ES-I3 (cell line): ENCODE results near the gene FRMD5.
A peak's percentile ranks its signal among the peaks of the same experiment; 100 is the strongest.

Experiments
- H3K36me3 ChIP-seq: 2 replicates; pipeline ENCODE4 v1.6.1; 2013; ENCODE audit warnings: mild to moderate bottlenecking, low read length, control low read depth, moderate library complexity; ENCODE audit not compliant: insufficient read depth
- H3K4me1 ChIP-seq: 2 replicates; pipeline ENCODE4 v1.6.1; 2013; ENCODE audit warnings: mild to moderate bottlenecking, control low read depth, low read length; ENCODE audit not compliant: insufficient read depth
- H3K9ac ChIP-seq: 2 replicates; pipeline ENCODE4 v1.6.1; 2013; ENCODE audit warnings: low read depth, mild to moderate bottlenecking, low read length, moderate library complexity
- H3K9me3 ChIP-seq: 2 replicates; pipeline ENCODE4 v1.6.1; 2013; ENCODE audit warnings: mild to moderate bottlenecking, low read length, moderate library complexity; ENCODE audit not compliant: control insufficient read depth, insufficient read depth

The FRMD5 gene

DNA sequence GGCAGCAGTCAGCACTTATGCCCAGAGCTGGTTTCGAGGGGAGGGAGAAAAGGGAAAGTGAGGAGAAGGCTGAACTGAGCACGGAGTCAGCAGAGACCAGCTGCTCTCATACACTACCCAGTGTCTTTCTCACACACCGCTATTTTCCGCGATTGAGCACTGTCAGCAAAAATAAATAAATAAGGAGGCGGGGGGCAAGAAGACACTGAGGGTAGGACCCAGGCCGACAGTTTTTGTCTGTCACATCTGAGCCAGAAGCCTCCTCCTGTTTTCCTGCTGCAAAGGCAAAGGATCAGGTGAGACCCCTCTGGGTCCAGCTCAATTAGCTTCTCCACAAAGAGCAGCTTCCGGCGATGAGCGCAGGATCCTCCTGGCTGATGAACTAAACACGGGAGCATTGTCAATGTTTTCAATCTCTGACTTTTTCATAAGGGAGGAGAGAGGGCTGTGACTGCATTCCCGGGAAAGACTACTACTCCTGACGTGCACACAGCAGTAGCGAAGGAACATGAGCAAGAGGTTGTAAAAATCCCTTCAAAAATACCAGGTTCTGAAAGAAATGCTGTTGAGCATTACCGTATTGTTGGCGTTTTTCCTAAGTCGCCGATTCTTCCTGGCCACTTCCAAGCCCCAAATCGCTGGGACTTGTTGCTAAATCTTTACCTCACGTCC, 1.3 kb downstream of the FRMD5 start:
- Histone ChIP-seq H3K36me3 (no peaks in the 10 kb centered on the region), H3K4me1 (no peaks in the 10 kb centered on the region; the same call in 1 of the 2 replicates), H3K9me3 (no peaks in the 10 kb centered on the region), H3K9ac (peak overlapping the region; percentile 59)

DNA sequence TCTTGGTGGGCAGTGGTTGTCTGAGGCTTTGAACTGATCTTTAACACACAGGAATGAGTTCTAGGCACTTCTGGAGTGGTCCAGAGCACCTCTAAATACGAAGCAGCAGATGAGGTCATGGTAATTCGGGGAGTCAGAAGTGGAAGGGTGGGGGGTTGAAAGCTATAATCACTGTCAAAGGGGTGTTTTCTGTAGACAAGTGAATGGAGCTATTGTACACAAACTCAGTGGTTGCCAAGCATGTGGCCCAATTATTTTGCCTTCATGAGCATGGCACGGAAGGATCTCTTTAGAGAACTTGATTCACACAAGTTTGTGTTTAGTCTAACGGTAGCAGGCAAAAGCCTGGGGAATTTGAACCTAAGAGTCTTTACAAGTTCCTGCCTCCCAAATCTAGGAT, 6.3 kb downstream of the FRMD5 start:
- H3K36me3 ChIP-seq: no peaks in the 10 kb centered on the region
- H3K4me1 ChIP-seq: no peaks in the 10 kb centered on the region; the same call in 1 of the 2 replicates
- no peak overlapping the region for H3K9ac ChIP-seq
- H3K9me3 ChIP-seq: no peaks in the 10 kb centered on the region

GRCh38 chr15:44186705-44187104, 8.4 kb downstream of the FRMD5 start:
- Histone ChIP-seq H3K9ac (no peak overlapping the region), H3K4me1 (no peaks in the 10 kb centered on the region), H3K36me3 (no peaks in the 10 kb centered on the region), H3K9me3 (no peaks in the 10 kb centered on the region)

- no peaks in the 10 kb centered on the region for H3K4me1 ChIP-seq
- H3K36me3 ChIP-seq: no peaks in the 10 kb centered on the region
- H3K9me3 ChIP-seq: no peaks in the 10 kb centered on the region
- no peak overlapping the region for H3K9ac ChIP-seq
These were observed 11.7 kb downstream of the FRMD5 start for GRCh38 chr15:44183363-44183762.

GRCh38 chr15:44181410-44181809, 13.7 kb downstream of the FRMD5 start:
- Histone ChIP-seq H3K9me3 (no peaks in the 10 kb centered on the region), H3K36me3 (no peaks in the 10 kb centered on the region), H3K9ac (no peak overlapping the region), H3K4me1 (no peaks in the 10 kb centered on the region)

DNA sequence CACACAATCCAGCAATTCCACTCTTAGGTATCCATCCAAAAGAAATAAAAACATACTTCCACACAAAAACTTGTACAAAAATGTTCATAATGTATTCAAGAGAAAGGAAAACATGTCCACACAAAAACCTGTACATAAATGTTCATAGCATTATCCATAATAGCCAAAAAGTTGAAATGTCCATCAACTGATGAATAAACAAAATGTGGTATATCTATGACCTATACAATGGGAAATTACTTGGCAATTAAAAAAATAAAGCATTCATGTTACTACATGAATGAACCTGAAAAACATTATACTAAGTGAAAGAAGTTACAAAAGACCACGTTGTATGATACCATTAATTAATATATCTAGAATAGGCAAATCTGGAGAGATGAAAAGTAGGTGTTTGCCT, 17.9 kb downstream of the FRMD5 start:
- Histone ChIP-seq H3K9me3 (no peaks in the 10 kb centered on the region), H3K4me1 (no peaks in the 10 kb centered on the region), H3K9ac (no peak overlapping the region), H3K36me3 (no peaks in the 10 kb centered on the region)

- Histone ChIP-seq H3K9ac (no peak overlapping the region), H3K36me3 (no peaks in the 10 kb centered on the region), H3K4me1 (no peaks in the 10 kb centered on the region), H3K9me3 (no peaks in the 10 kb centered on the region)
These were observed 21.3 kb downstream of the FRMD5 start for GRCh38 chr15:44173813-44174212.

GRCh38 chr15:44163370-44163769, 31.7 kb downstream of the FRMD5 start:
- H3K4me1 ChIP-seq: no peaks in the 10 kb centered on the region
- no peaks in the 10 kb centered on the region for H3K36me3 ChIP-seq
- no peak overlapping the region for H3K9ac ChIP-seq
- H3K9me3 ChIP-seq: no peaks in the 10 kb centered on the region

DNA sequence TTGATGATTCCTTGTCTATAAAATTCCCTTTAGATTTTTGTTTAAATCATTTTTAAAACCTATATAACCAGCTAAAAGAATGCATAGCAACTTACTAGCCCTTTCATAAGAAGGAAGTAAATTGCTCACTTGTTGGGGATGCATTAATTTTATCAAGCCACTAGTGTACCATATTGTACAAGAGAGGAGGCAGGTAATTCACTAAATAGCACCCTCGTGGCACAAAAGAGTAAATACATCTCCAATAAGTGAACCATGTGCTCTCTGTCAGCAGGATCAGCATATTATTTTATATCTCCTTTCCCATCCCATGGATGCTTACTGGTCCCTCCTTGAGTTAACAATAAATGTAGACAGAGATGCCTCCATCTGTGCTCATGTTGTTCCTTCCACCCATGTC, 34.3 kb downstream of the FRMD5 start:
- H3K4me1 ChIP-seq: no peaks in the 10 kb centered on the region
- no peaks in the 10 kb centered on the region for H3K9me3 ChIP-seq
- no peak overlapping the region for H3K9ac ChIP-seq
- no peaks in the 10 kb centered on the region for H3K36me3 ChIP-seq

GRCh38 chr15:44159492-44159891, 35.6 kb downstream of the FRMD5 start:
- no peak overlapping the region for H3K9ac ChIP-seq
- H3K4me1 ChIP-seq: no peaks in the 10 kb centered on the region
- no peaks in the 10 kb centered on the region for H3K36me3 ChIP-seq
- no peaks in the 10 kb centered on the region for H3K9me3 ChIP-seq

DNA sequence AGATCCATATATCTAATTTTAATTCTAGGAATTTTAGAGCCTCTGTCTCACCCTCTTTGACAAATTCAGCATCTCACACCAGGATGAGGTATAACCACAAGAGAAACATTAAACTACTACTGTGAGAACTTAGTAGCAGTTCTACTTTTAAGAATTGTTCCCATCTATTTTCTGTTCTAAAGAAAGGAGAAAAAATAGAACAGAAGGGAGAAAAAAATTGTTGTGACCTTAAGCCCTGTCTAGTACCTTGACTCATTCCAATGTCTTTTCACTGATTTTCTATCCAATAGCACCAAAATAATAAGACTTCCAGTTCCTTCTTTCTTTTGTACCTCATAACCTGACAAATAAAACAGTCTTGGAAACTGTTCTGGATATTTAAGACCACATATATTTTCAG, 37.0 kb downstream of the FRMD5 start:
- no peaks in the 10 kb centered on the region for H3K4me1 ChIP-seq

DNA sequence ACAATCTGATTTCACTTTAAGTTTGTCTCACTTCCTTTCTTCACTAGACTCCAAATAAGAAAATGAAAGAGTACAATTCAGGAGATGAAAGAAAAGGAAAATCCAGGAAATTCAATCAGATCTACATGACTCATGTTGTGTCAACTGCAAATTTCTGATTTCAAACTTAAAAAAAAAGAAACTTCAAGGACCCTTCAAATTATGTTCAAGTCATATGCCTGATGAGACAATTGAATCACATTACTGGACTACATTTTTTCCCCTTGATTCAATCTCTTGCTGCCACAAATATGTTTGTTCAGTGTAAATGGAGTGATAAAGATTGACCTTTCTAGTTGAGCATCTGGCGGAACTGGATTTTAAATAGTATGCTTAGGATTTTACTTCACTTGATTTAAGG, 37.4 kb downstream of the FRMD5 start:
- Histone ChIP-seq H3K4me1 (no peaks in the 10 kb centered on the region), H3K9ac (no peak overlapping the region), H3K36me3 (no peaks in the 10 kb centered on the region), H3K9me3 (no peaks in the 10 kb centered on the region)

More for the DNA sequence above, 37.0 kb downstream of the FRMD5 start:
- H3K36me3 ChIP-seq: no peaks in the 10 kb centered on the region
- no peaks in the 10 kb centered on the region for H3K9me3 ChIP-seq
- no peak overlapping the region for H3K9ac ChIP-seq

- Histone ChIP-seq H3K9me3 (no peaks in the 10 kb centered on the region), H3K4me1 (no peaks in the 10 kb centered on the region), H3K36me3 (no peaks in the 10 kb centered on the region), H3K9ac (no peak overlapping the region)
These were observed 41.7 kb downstream of the FRMD5 start for GRCh38 chr15:44153352-44153751.

GRCh38 chr15:44149224-44149623, 45.8 kb downstream of the FRMD5 start:
- no peak overlapping the region for H3K9ac ChIP-seq
- H3K4me1 ChIP-seq: no peaks in the 10 kb centered on the region
- no peaks in the 10 kb centered on the region for H3K36me3 ChIP-seq
- H3K9me3 ChIP-seq: no peaks in the 10 kb centered on the region

GRCh38 chr15:44148580-44148979, 46.5 kb downstream of the FRMD5 start:
- no peaks in the 10 kb centered on the region for H3K36me3 ChIP-seq
- no peaks in the 10 kb centered on the region for H3K4me1 ChIP-seq
- no peak overlapping the region for H3K9ac ChIP-seq
- H3K9me3 ChIP-seq: no peaks in the 10 kb centered on the region

- H3K36me3 ChIP-seq: no peaks in the 10 kb centered on the region
- H3K9me3 ChIP-seq: no peaks in the 10 kb centered on the region
- H3K9ac ChIP-seq: no peak overlapping the region
- H3K4me1 ChIP-seq: no peaks in the 10 kb centered on the region
These were observed 47.4 kb downstream of the FRMD5 start for GRCh38 chr15:44147636-44148035.
